Transverse colon (tissue), 4 donors: Measurements from ENCODE around the gene DIPK2A. TPM values are rescaled to one million over a fixed set of nuclear protein-coding genes. Genes with fewer than 3 reads are reported as not detected.

Experiments used
- DNase-seq: peaks from one replicate; pipeline ENCODE4 v3.0.0-alpha.2; 2019
- H3K27ac ChIP-seq, 4 donors: fragments of 200-600 bp; sonication (generic); 2 replicates each; pipeline ENCODE4 v1.5.1; 2016 to 2018; ENCODE audit warnings: inconsistent platforms in 4 of 4
- H3K27me3 ChIP-seq: fragments of 200-600 bp; sonication (generic); 2 replicates; pipeline ENCODE4 v1.5.1; 2017; ENCODE audit warnings: inconsistent platforms
- H3K36me3 ChIP-seq, 4 donors: fragments of 200-600 bp; sonication (generic); 2 replicates each; pipeline ENCODE4 v1.5.1; 2017 to 2019; ENCODE audit warnings: inconsistent platforms in 4 of 4
- H3K4me1 ChIP-seq, 4 donors: fragments of 200-600 bp; sonication (generic); 2 replicates each; pipeline ENCODE4 v1.5.1; 2017 to 2020; ENCODE audit warnings: inconsistent platforms in 4 of 4
- H3K4me3 ChIP-seq, 4 donors: fragments of 200-600 bp; sonication (generic); 1 replicate in 1 of 4; 2 replicates in 3 of 4; pipeline versions ENCODE4 v1.5.1 to v1.6.1; 2017 to 2019; ENCODE audit warnings: inconsistent platforms in 4 of 4
- H3K9me3 ChIP-seq, 2 donors: fragments of 200-600 bp; sonication (generic); 2 replicates each; pipeline ENCODE4 v1.5.1; 2017 to 2019; ENCODE audit warnings: inconsistent platforms in 2 of 2
- EP300 ChIP-seq: sonication (generic); formaldehyde crosslinking; IDR thresholded peaks from one replicate; pipeline ENCODE4 v1.6.1; 2017; ENCODE audit warnings: antibody characterized with exemption, low read depth
- POLR2A ChIP-seq: fragments of 450-650 bp; IDR thresholded peaks from one replicate; pipeline ENCODE4 v1.6.1; 2016; ENCODE audit warnings: antibody characterized with exemption, mild to moderate bottlenecking, moderate library complexity
- POLR2AphosphoS5 ChIP-seq, 3 donors: sonication (generic); formaldehyde crosslinking; IDR thresholded peaks; one replicate each; pipeline ENCODE4 v1.6.1; 2016; ENCODE audit warnings: antibody characterized with exemption in 3 of 3
- WGBS, 2 donors: methylation state at CpG; one replicate each; pipeline ENCODE4 v1.1.5; 2018; ENCODE audit warnings: low coverage in 1 of 2; 5-methylcytosine and 5-hydroxymethylcytosine counted together
- in situ Hi-C, 4 donors: fragments of 200-750 bp; cut with MboI; loops; one replicate each; pipeline versions ENCODE4 v1.15.0 to v1.15.1; 2017; ENCODE audit warnings: low sequenced_read_pairs in 3 of 4, low pct_ligation_motif_present in 1 of 4, low pct_unique_long_range_greater_than_20kb in 1 of 4
- intact Hi-C: fragments of 100-400 bp; cut with DNase I; formaldehyde crosslinking; loops from one replicate; pipeline ENCODE4 v1.15.1; 2023; ENCODE audit warnings: low total_unique reads
- total RNA-seq, 4 donors: library from RNA; depleted of rRNA; stranded (reverse); fragments of >200 nt; gene quantifications; one replicate each; pipeline ENCODE4 v1.1.0, GENCODE V29; 2016
- TF ChIP-seq, protein P1 (sequence below), 5 experiments: fragments of 200-600 bp in 3 of 5; fragments of 450-650 bp in 2 of 5; sonication (generic) in 3 of 5; IDR thresholded peaks; 1 replicate in 2 of 5; 2 replicates in 3 of 5; pipeline ENCODE4 v1.5.1; 2016 to 2017; ENCODE audit warnings: antibody characterized with exemption in 5 of 5, inconsistent platforms in 3 of 5, mild to moderate bottlenecking in 2 of 5, moderate library complexity in 1 of 5

Gene DIPK2A
- total RNA-seq, 4 donors from 2014 or later, result 10.1 to 28.3 (median 17.0) TPM

GRCh38 chr3:143957453-143957852 lies 14.2 kb upstream of the DIPK2A start:
- H3K27ac ChIP-seq, result no peak overlapping the region
- no peaks in the 10 kb centered on the region for H3K9me3 ChIP-seq
- no peaks in the 10 kb centered on the region for H3K4me1 ChIP-seq
- TF ChIP-seq POLR2A, result no peak
- TF ChIP-seq, protein P1, sequence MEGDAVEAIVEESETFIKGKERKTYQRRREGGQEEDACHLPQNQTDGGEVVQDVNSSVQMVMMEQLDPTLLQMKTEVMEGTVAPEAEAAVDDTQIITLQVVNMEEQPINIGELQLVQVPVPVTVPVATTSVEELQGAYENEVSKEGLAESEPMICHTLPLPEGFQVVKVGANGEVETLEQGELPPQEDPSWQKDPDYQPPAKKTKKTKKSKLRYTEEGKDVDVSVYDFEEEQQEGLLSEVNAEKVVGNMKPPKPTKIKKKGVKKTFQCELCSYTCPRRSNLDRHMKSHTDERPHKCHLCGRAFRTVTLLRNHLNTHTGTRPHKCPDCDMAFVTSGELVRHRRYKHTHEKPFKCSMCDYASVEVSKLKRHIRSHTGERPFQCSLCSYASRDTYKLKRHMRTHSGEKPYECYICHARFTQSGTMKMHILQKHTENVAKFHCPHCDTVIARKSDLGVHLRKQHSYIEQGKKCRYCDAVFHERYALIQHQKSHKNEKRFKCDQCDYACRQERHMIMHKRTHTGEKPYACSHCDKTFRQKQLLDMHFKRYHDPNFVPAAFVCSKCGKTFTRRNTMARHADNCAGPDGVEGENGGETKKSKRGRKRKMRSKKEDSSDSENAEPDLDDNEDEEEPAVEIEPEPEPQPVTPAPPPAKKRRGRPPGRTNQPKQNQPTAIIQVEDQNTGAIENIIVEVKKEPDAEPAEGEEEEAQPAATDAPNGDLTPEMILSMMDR (IDR thresholded peaks at IDR 0.05), result no peak
- no peak for TF ChIP-seq POLR2AphosphoS5 (IDR thresholded peaks at IDR 0.05)
- no peak for TF ChIP-seq EP300
- no peak for DNase-seq
- no peaks in the 10 kb centered on the region for H3K36me3 ChIP-seq
- intact Hi-C loops (no loop called here), in situ Hi-C loops (loop anchor here in 2 of 4 donors (10.0 to 25.0 kb wide), 2 partner anchors 183 to 195 kb away; no protein-coding TSS in a partner anchor)
- H3K4me3 ChIP-seq, result no peak overlapping the region
- no peaks in the 10 kb centered on the region for H3K27me3 ChIP-seq

DNA sequence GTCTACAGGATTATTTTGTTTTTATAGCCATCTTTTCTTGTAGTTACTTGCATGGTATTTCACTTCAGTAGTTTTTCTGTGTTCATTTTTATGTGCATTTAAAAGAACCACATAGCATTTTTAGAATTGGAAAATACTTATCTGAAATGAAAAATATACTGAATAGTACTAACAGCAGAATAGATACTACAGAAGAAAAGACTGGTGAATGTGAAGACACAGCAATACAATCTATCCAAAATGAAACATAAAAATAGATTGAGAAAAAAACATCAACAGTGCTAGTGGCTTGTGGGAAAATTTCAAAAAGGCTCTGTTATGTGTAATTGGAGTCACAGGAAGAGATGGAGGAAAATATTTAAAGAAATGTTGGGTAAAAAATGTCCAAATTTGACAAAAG lies 12.7 kb upstream of the DIPK2A start:
- H3K36me3 ChIP-seq, result no peaks in the 10 kb centered on the region
- no peak overlapping the region for H3K27ac ChIP-seq
- intact Hi-C loops, result no loop called here
- no peaks in the 10 kb centered on the region for H3K9me3 ChIP-seq
- no peaks in the 10 kb centered on the region for H3K27me3 ChIP-seq
- no peak for DNase-seq
- in situ Hi-C loops, result loop anchor here in 2 of 4 donors (10.0 to 25.0 kb wide), 2 partner anchors 184 to 197 kb away; no protein-coding TSS in a partner anchor
- no peak overlapping the region for H3K4me3 ChIP-seq
- no peak for TF ChIP-seq POLR2AphosphoS5 (IDR thresholded peaks at IDR 0.05)
- TF ChIP-seq, protein P1 (IDR thresholded peaks at IDR 0.05), result no peak
- TF ChIP-seq POLR2A, result no peak
- TF ChIP-seq EP300, result no peak
- no peaks in the 10 kb centered on the region for H3K4me1 ChIP-seq

DNA sequence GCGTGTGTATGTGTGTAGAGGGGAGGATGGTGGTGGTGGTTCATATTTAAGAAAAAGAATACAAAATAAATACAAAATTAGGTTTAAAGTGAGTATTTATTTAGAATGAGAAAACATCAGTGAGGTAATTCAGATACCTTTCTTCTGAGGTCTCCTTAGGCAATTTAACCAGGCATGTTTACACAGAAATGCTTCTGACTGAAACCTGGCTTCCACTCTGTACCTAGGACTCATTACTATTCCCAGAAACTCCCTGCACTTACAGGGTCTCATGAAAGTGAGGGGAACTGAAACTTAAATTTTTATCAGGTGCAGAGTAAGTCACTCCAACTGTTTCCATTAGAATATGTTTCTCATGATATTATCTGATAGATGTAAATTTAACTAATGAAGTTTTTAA lies 10.3 kb upstream of the DIPK2A start:
- Histone ChIP-seq H3K27ac (no peak overlapping the region), H3K4me1 (no peaks in the 10 kb centered on the region), H3K9me3 (no peaks in the 10 kb centered on the region), H3K4me3 (no peak overlapping the region), H3K36me3 (no peaks in the 10 kb centered on the region), H3K27me3 (no peaks in the 10 kb centered on the region)
- WGBS, 2 donors, result 85 to 98% methylated on average over 1 of the region's 1 CpG
- intact Hi-C loops, result no loop called here
- TF ChIP-seq EP300, result no peak
- TF ChIP-seq, protein P1 (IDR thresholded peaks at IDR 0.05), result no peak
- TF ChIP-seq POLR2AphosphoS5 (IDR thresholded peaks at IDR 0.05), result no peak
- no peak for DNase-seq
- in situ Hi-C loops, result loop anchor here in 1 of 4 donors (25.0 kb wide), 1 partner anchor 199 kb away; no protein-coding TSS in a partner anchor

DNA sequence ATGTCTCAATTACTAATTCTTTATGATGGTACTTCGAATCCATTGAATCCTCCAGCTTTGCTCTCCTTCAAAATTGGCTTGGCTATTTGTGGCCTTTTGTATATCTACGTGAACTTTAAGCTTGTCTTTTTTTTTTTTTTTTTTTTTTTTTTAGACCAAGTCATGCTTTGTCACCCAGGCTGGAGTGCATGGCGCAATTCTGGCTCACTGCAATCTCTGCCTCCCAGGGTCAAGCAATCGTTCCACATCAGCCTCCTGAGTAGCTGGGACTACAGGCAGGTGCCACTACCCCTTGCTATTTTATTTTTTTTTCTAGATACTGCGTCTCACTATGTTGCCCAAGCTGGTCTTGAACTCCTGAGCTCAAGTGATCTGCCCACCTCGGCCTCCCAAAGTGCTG lies 7.7 kb upstream of the DIPK2A start:
- in situ Hi-C loops (loop anchor here in 1 of 4 donors (25.0 kb wide), 1 partner anchor 202 kb away; no protein-coding TSS in a partner anchor), intact Hi-C loops (no loop called here)
- WGBS, 2 donors, result 76 to 87% methylated on average over 3 to 6 of the region's 6 CpGs
- no peak overlapping the region for H3K4me3 ChIP-seq
- H3K27ac ChIP-seq, result no peak overlapping the region
- no peak for DNase-seq
- no peaks in the 10 kb centered on the region for H3K4me1 ChIP-seq
- TF ChIP-seq, protein P1 (IDR thresholded peaks at IDR 0.05), result no peak
- TF ChIP-seq POLR2A (no peak), EP300 (no peak), POLR2AphosphoS5 (IDR thresholded peaks at IDR 0.05) (no peak)
- H3K9me3 ChIP-seq, result no peaks in the 10 kb centered on the region
- H3K27me3 ChIP-seq, result no peaks in the 10 kb centered on the region
- no peaks in the 10 kb centered on the region for H3K36me3 ChIP-seq
